ENCODE results near the gene IL12A.

IL12A gene

DNA sequence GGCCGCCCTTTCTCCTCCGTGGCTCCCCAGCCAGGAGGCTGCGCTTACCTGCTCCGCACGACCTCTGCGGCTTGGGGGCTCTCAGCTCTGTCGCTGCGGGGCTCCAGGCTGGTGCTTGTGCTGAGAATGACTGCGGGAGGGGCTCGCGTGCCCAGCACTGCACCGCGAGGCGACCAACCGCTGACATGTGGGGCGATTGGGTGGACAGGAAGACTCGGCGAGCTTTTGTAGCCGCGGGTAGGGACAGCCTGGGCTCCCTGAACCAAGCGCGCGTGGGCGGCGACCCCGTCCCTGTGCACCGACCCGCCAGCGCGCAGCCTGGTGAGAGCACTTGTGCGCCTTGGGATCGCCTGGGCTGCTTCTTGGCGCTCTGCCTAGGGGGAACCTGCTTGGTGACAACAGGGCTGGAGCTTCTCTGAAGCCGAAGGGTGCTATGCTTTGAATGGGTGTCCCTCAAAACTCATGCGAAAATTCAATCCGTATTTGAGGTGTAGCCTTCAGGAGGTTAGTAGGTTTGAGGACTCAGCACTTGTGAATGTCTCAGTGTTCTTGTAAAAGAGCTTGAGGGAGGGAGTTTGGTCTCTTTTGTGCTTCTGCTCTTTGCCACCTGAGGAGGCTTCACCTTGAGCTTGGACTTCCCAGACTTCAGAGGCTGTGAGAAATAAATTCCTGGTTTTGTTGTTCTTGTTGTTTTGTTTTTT lies 50.4 kb downstream of the IL12A start:
- peaks cover 16% of the 10 kb centered on the region for H3K9me3 Mint-ChIP-seq
- H3K36me3 Mint-ChIP-seq (ENCODE audit: low read depth) = no peaks in the 10 kb centered on the region
- peaks cover 3% of the 10 kb centered on the region for H3K4me1 Mint-ChIP-seq (ENCODE audit: low read depth)
- H3K27me3 Mint-ChIP-seq = peaks cover 32% of the 10 kb centered on the region
- H3K4me3 Mint-ChIP-seq = no peak overlapping the region
- no peak overlapping the region for H3K27ac Mint-ChIP-seq

GRCh38 chr3:160040181-160040580 lies 51.5 kb downstream of the IL12A start:
- Mint-ChIP-seq H3K9me3 (peaks cover 16% of the 10 kb centered on the region), H3K27me3 (peaks cover 32% of the 10 kb centered on the region), H3K36me3 (ENCODE audit: low read depth) (no peaks in the 10 kb centered on the region), H3K4me1 (ENCODE audit: low read depth) (peaks cover 3% of the 10 kb centered on the region), H3K27ac (no peak overlapping the region), H3K4me3 (no peak overlapping the region)

- no peak overlapping the region for H3K4me3 Mint-ChIP-seq
- peaks cover 32% of the 10 kb centered on the region for H3K27me3 Mint-ChIP-seq
- peaks cover 3% of the 10 kb centered on the region for H3K4me1 Mint-ChIP-seq (ENCODE audit: low read depth)
- H3K27ac Mint-ChIP-seq = no peak overlapping the region
- H3K9me3 Mint-ChIP-seq = peaks cover 16% of the 10 kb centered on the region
- H3K36me3 Mint-ChIP-seq (ENCODE audit: low read depth) = no peaks in the 10 kb centered on the region
Observed at GRCh38 chr3:160041465-160041864, 52.8 kb downstream of the IL12A start.

DNA sequence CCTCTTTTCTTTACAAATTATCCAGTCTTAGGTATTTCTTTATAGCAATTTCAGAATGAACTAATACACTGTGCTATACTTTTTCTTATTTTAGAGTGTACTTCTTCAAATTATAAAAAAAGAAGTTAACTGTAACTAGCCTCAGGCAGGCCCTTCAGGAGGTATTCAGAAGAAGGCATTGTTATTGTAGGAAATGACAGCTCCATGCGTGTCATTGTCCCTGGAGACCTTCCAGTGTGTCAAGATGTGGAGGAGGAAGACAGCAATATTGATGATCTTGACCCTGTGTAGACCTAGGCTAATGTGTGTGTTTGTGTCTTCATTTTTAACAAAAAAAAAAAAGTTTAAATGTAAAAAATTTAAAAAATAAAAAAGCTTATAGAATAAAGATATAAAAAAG lies 55.5 kb downstream of the IL12A start:
- peaks cover 17% of the 10 kb centered on the region for H3K27me3 Mint-ChIP-seq
- H3K9me3 Mint-ChIP-seq = peaks cover 16% of the 10 kb centered on the region
- H3K36me3 Mint-ChIP-seq (ENCODE audit: low read depth) = no peaks in the 10 kb centered on the region
- H3K4me1 Mint-ChIP-seq (ENCODE audit: low read depth) = peaks cover 3% of the 10 kb centered on the region
- no peak overlapping the region for H3K4me3 Mint-ChIP-seq
- H3K27ac Mint-ChIP-seq = no peak overlapping the region
